K562 (cell line): Measurements from ENCODE around the gene YPEL3. TPM values are rescaled to one million over a fixed set of nuclear protein-coding genes. Genes with fewer than 3 reads are reported as not detected.

Experiments
- CBX5 ChIP-seq: IDR thresholded peaks from 2 replicates; pipeline ENCODE4 v1.6.1; 2014; ENCODE audit warnings: low read depth, borderline replicate concordance
- EP400 ChIP-seq: fragments of 450-650 bp; IDR thresholded peaks from 2 replicates; pipeline ENCODE4 v1.6.1; 2017; ENCODE audit warnings: antibody characterized with exemption, mild to moderate bottlenecking, moderate library complexity
- HCFC1 ChIP-seq: IDR thresholded peaks from 2 replicates; pipeline ENCODE4 v1.6.1; 2012; ENCODE audit warnings: low read depth, low read length, improper control_type of control experiment
- HNRNPLL ChIP-seq: fragments of 200-400 bp; formaldehyde crosslinking; IDR thresholded peaks from 2 replicates; pipeline ENCODE4 v1.6.1; 2017; ENCODE audit warnings: low read length, low read depth, mild to moderate bottlenecking; ENCODE audit not compliant: poor library complexity, severe bottlenecking
- KDM4B ChIP-seq, 2 experiments: fragments of 450-650 bp in 1 of 2; sonication (generic) in 1 of 2; IDR thresholded peaks; 2 replicates each; pipeline ENCODE4 v1.6.1; 2016 to 2017; ENCODE audit warnings: borderline replicate concordance in 2 of 2, antibody characterized with exemption in 1 of 2, low read depth in 1 of 2, mild to moderate bottlenecking in 1 of 2
- MAFG ChIP-seq: fragments of 450-650 bp; conservative IDR thresholded peaks from 2 replicates; pipeline ENCODE4 v1.6.1; 2016; ENCODE audit warnings: missing genetic modification characterization, missing compliant biosample characterization
- MCM2 ChIP-seq: fragments of 450-650 bp; IDR thresholded peaks from 2 replicates; pipeline ENCODE4 v1.6.1; 2017; ENCODE audit warnings: low read depth, mild to moderate bottlenecking
- NR2C1 ChIP-seq, 2 experiments: fragments of 450-650 bp; IDR thresholded peaks; 2 replicates each; pipeline ENCODE4 v1.6.1; 2017; ENCODE audit warnings: mild to moderate bottlenecking in 2 of 2, antibody characterized with exemption in 1 of 2, inconsistent platforms in 1 of 2, missing compliant biosample characterization in 1 of 2, missing genetic modification characterization in 1 of 2
- RBM34 ChIP-seq: fragments of 200-400 bp; formaldehyde crosslinking; IDR thresholded peaks from 2 replicates; pipeline ENCODE4 v1.6.1; 2018; ENCODE audit warnings: low read length, borderline replicate concordance; ENCODE audit not compliant: insufficient read depth
- RCOR1 ChIP-seq, 2 experiments: IDR thresholded peaks; 2 replicates each; pipeline ENCODE4 v1.6.1; 2012; ENCODE audit warnings: low read depth in 2 of 2, low read length in 2 of 2, borderline replicate concordance in 1 of 2, improper control_type of control experiment in 1 of 2
- SP1 ChIP-seq: sonication (generic); formaldehyde crosslinking; IDR thresholded peaks from 2 replicates; pipeline ENCODE4 v1.8.1; 2022; ENCODE audit warnings: mild to moderate bottlenecking, missing genetic modification reagents
- ZNF184 ChIP-seq: sonication (generic); formaldehyde crosslinking; IDR thresholded peaks from 2 replicates; pipeline ENCODE4 v1.5.0; 2020; ENCODE audit warnings: missing genetic modification reagents
- ZNF444 ChIP-seq: fragments of 250-450 bp; sonication (Bioruptor Pico); IDR thresholded peaks from 2 replicates; pipeline ENCODE4 v1.4.0; 2020; ENCODE audit warnings: mild to moderate bottlenecking, moderate library complexity
- ZNF589 ChIP-seq: fragments of 200-800 bp; sonication (Bioruptor generic); IDR thresholded peaks from 2 replicates; pipeline ENCODE4 v1.6.1; 2016; ENCODE audit warnings: low read depth, missing genetic modification characterization, missing compliant biosample characterization
- ZNF668 ChIP-seq: fragments of 250-450 bp; sonication (Bioruptor Pico); IDR thresholded peaks from 2 replicates; pipeline ENCODE4 v1.8.0; 2022; ENCODE audit warnings: mild to moderate bottlenecking, inconsistent platforms
- ZNF695 ChIP-seq: fragments of 450-650 bp; formaldehyde crosslinking; IDR thresholded peaks from 2 replicates; pipeline ENCODE4 v1.4.0; 2020; ENCODE audit warnings: mild to moderate bottlenecking, moderate library complexity
- ZNF699 ChIP-seq: fragments of 250-450 bp; sonication (Bioruptor Pico); IDR thresholded peaks from 2 replicates; pipeline ENCODE4 v1.8.0; 2021; ENCODE audit warnings: mild to moderate bottlenecking, moderate library complexity; ENCODE audit not compliant: insufficient replicate concordance
- polyA plus RNA-seq, 8 experiments: library from polyadenylated mRNA; depleted of rRNA in 4 of 8; stranded (reverse) in 5 of 8; unstranded in 3 of 8; fragments of >200 nt; fragmentation: Nextera tagmentation in 2 of 8; fragmentation: Illumina TruSeq in 1 of 8; extraction: Ambion mirVana in 2 of 8; extraction: Trizol in 1 of 8; gene quantifications; 2 replicates each; pipeline versions ENCODE4 v1.2.1 to v1.2.3, GENCODE V29; 2011 to 2014; ENCODE audit warnings: inconsistent platforms in 1 of 8, missing spikeins in 1 of 8
- total RNA-seq, 7 experiments: library from RNA; depleted of rRNA in 6 of 7; stranded (reverse); fragments of >200 nt in 6 of 7; fragmentation: Illumina TruSeq in 2 of 7; extraction: Trizol in 2 of 7; gene quantifications; 2 replicates each; pipeline versions ENCODE4 v1.2.1 to v1.2.3, GENCODE V29; 2011 to 2021; ENCODE audit warnings: low replicate concordance in 1 of 7
- TF ChIP-seq, protein P1 (sequence below): IDR thresholded peaks from 2 replicates; pipeline ENCODE4 v1.6.1; 2011; ENCODE audit not compliant: insufficient read length; ENCODE audit errors: extremely low read depth
- TF ChIP-seq, protein P2 (sequence below): fragments of 250-450 bp; sonication (Bioruptor Pico); IDR thresholded peaks from 2 replicates; pipeline ENCODE4 v1.8.0; 2022; ENCODE audit warnings: inconsistent platforms
- TF ChIP-seq, protein P3 (sequence below), 2 experiments: fragments of 150-350 bp in 1 of 2; IDR thresholded peaks; 2 replicates each; pipeline ENCODE4 v1.6.1; 2012 to 2016; ENCODE audit warnings: low read depth in 2 of 2, low read length in 2 of 2, mild to moderate bottlenecking in 1 of 2, moderate library complexity in 1 of 2
- TF ChIP-seq, protein P4 (sequence below): fragments of 250-450 bp; sonication (Bioruptor Pico); IDR thresholded peaks from 2 replicates; pipeline ENCODE4 v1.5.0; 2021

Gene YPEL3
- total and polyA plus RNA-seq, 9 of the 15 experiments (the other 6 are each of a cell fraction or from before 2014, with no cell fraction given): 0.41 to 15.0 (median 2.9) TPM

DNA sequence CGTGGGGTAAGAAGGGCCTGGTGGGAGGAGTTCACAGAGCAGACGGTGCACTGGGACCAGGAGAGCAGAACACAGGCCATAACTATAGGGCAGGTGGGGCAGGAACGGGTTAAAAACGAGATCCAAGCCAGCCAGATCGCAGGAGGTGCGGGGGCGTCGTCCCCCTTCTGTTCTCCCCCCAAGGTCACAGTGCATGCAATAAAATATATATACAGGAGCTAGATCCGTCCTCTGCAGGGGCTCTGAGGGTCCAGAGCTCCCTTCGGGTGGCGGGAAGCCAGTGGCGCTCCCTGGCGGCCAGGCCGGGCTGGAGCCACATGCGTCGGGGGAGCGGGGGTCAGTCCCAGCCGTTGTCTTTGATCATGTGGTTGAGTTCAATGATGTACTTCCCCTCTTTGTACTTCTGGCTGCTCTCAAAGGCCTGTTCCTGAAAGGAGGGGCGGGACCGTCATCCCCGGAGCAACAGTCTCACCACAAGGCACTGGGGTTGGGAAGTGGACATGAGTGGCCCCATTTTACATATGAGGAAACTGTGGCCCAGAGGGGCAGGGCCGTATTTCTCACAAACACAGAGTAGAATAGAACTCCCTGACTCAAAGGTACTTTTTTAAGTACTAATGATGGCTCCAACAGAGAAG lies 3.5 kb downstream of the YPEL3 start (continued):
- TF ChIP-seq ZNF699 (CRISPR knock-in tag) (peak; percentile 80), HNRNPLL (no peak), RBM34 (no peak), HCFC1 (peak; percentile 47), EP400 (peak; percentile 91), ZNF184 (CRISPR knock-in tag) (no peak), SP1 (CRISPR knock-in tag) (no peak; the same call in 1 of the 2 replicates), MCM2 (no peak), MAFG (tag) (0 out of 2 replicates have a peak, but pooled peaks have one; percentile 21), ZNF589 (CRISPR knock-in tag) (peak; percentile 95), KDM4B (IDR thresholded peaks at IDR 0.05; ENCODE audit: borderline replicate concordance in 2 of 2, low read depth in 1 of 2) (no peak), NR2C1 (IDR thresholded peaks at IDR 0.05) (peak; percentile 86), NR2C1 (tag; IDR thresholded peaks at IDR 0.05) (peak; percentile 91), ZNF695 (peak; percentile 88), CBX5 (0 out of 2 replicates have a peak, but pooled peaks have one; percentile 40), ZNF668 (CRISPR knock-in tag) (peak; percentile 96), ZNF444 (CRISPR knock-in tag) (peak; percentile 83), RCOR1 (IDR thresholded peaks at IDR 0.05; ENCODE audit: borderline replicate concordance in 1 of 2, low read depth in 2 of 2, low read length in 2 of 2) (peak; percentile 58 to 82)
- TF ChIP-seq, protein P1, sequence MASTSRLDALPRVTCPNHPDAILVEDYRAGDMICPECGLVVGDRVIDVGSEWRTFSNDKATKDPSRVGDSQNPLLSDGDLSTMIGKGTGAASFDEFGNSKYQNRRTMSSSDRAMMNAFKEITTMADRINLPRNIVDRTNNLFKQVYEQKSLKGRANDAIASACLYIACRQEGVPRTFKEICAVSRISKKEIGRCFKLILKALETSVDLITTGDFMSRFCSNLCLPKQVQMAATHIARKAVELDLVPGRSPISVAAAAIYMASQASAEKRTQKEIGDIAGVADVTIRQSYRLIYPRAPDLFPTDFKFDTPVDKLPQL: no peak
- TF ChIP-seq, protein P2, sequence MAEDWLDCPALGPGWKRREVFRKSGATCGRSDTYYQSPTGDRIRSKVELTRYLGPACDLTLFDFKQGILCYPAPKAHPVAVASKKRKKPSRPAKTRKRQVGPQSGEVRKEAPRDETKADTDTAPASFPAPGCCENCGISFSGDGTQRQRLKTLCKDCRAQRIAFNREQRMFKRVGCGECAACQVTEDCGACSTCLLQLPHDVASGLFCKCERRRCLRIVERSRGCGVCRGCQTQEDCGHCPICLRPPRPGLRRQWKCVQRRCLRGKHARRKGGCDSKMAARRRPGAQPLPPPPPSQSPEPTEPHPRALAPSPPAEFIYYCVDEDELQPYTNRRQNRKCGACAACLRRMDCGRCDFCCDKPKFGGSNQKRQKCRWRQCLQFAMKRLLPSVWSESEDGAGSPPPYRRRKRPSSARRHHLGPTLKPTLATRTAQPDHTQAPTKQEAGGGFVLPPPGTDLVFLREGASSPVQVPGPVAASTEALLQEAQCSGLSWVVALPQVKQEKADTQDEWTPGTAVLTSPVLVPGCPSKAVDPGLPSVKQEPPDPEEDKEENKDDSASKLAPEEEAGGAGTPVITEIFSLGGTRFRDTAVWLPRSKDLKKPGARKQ (CRISPR knock-in tag): peak; percentile 91
- TF ChIP-seq, protein P3, sequence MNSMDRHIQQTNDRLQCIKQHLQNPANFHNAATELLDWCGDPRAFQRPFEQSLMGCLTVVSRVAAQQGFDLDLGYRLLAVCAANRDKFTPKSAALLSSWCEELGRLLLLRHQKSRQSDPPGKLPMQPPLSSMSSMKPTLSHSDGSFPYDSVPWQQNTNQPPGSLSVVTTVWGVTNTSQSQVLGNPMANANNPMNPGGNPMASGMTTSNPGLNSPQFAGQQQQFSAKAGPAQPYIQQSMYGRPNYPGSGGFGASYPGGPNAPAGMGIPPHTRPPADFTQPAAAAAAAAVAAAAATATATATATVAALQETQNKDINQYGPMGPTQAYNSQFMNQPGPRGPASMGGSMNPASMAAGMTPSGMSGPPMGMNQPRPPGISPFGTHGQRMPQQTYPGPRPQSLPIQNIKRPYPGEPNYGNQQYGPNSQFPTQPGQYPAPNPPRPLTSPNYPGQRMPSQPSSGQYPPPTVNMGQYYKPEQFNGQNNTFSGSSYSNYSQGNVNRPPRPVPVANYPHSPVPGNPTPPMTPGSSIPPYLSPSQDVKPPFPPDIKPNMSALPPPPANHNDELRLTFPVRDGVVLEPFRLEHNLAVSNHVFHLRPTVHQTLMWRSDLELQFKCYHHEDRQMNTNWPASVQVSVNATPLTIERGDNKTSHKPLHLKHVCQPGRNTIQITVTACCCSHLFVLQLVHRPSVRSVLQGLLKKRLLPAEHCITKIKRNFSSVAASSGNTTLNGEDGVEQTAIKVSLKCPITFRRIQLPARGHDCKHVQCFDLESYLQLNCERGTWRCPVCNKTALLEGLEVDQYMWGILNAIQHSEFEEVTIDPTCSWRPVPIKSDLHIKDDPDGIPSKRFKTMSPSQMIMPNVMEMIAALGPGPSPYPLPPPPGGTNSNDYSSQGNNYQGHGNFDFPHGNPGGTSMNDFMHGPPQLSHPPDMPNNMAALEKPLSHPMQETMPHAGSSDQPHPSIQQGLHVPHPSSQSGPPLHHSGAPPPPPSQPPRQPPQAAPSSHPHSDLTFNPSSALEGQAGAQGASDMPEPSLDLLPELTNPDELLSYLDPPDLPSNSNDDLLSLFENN (IDR thresholded peaks at IDR 0.05; ENCODE audit: low read depth in 2 of 2, low read length in 2 of 2): no peak
- TF ChIP-seq, protein P4, sequence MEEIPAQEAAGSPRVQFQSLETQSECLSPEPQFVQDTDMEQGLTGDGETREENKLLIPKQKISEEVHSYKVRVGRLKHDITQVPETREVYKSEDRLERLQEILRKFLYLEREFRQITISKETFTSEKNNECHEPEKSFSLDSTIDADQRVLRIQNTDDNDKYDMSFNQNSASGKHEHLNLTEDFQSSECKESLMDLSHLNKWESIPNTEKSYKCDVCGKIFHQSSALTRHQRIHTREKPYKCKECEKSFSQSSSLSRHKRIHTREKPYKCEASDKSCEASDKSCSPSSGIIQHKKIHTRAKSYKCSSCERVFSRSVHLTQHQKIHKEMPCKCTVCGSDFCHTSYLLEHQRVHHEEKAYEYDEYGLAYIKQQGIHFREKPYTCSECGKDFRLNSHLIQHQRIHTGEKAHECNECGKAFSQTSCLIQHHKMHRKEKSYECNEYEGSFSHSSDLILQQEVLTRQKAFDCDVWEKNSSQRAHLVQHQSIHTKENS: no peak
